GM19193 (cell line): ENCODE measurements around the gene ATP1A3.

ENCODE experiments used
- POLR2A ChIP-seq: IDR thresholded peaks from 4 replicates; pipeline ENCODE4 v1.6.1; 2011; ENCODE audit not compliant: insufficient read depth, insufficient read length; ENCODE audit errors: extremely low read depth

Gene ATP1A3

DNA sequence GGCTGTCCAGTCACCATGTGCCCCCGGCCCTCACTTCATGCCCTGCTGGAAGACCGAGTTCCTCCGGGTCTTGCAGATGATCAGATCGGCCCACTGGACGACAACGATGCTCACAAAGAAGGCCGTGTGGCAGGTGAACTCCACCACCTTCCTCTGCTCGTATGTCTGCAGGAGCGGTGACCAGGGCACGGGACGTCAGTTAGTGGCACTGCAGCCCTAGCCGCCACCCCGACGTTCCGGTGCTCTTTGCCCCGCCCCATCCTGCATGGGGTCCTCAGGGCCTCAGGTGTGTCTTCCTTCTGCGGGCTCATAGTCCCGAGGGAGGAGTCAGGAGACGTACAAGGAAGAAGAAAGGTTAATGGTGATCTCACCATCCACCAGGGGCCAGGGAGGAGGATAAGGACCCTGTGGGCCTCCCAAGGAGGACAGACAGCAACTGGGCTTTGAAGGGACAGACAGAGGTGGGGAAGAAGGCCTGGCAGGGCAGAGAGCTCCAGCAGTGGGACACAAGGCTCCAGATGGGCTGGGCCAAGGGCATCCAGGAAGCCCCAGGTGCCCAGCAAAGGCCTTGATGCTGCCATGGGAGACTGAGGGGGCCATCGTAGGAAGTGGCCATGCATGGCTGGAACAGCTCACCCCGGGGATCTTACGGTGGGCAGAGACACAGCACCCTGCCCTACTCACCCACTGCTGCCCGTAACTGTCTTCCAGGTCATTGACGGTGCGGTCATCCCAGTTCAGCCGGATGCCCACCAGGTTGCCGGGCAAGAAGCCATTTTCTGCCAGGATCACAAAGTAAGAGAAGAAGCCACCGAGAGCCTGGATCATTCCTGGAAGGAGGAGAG, 25.1 kb downstream of the ATP1A3 start:
- TF ChIP-seq POLR2A: no peak

- TF ChIP-seq POLR2A: no peak
Observed at GRCh38 chr19:41967054-41967783, 26.8 kb downstream of the ATP1A3 start.

DNA sequence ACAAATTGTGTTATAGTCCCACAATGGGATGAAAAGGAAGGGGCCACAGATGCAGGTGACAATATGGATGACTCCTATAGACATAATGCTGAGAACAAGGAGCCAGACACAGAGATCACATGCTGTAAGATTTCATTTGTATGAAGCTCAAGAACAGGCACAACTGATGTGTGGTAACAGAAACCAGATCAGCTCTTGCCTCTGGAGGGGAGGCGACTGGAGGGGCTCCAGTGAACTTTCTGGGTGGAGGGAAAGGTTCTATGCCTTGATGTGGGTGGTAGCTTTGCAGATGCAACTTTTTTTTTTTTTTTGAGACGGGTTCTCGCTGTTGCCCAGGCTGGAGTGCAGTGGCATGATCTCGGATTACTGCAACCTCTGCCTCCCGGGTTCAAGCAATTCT, 28.9 kb downstream of the ATP1A3 start:
- TF ChIP-seq POLR2A: no peak

DNA sequence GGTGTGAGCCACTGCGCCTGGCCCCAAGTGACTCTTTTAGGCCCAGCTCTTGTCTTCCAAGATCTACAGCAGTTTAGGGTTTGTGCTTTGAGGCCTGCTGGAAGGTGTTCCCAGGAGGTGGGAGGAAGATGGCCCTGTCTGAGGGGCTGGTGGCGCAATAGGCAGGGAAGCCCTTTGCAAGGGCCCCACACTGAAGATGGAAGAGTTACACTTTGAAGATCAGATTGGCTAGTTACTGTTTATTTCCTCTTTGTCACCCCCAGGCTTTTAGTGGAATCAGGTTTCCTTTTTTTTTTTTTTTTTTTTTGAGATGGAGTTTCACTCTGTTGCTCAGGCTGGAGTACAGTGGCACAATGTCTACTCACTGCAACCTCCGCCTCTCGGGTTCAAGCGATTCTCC, 33.1 kb downstream of the ATP1A3 start:
- TF ChIP-seq POLR2A: no peak

DNA sequence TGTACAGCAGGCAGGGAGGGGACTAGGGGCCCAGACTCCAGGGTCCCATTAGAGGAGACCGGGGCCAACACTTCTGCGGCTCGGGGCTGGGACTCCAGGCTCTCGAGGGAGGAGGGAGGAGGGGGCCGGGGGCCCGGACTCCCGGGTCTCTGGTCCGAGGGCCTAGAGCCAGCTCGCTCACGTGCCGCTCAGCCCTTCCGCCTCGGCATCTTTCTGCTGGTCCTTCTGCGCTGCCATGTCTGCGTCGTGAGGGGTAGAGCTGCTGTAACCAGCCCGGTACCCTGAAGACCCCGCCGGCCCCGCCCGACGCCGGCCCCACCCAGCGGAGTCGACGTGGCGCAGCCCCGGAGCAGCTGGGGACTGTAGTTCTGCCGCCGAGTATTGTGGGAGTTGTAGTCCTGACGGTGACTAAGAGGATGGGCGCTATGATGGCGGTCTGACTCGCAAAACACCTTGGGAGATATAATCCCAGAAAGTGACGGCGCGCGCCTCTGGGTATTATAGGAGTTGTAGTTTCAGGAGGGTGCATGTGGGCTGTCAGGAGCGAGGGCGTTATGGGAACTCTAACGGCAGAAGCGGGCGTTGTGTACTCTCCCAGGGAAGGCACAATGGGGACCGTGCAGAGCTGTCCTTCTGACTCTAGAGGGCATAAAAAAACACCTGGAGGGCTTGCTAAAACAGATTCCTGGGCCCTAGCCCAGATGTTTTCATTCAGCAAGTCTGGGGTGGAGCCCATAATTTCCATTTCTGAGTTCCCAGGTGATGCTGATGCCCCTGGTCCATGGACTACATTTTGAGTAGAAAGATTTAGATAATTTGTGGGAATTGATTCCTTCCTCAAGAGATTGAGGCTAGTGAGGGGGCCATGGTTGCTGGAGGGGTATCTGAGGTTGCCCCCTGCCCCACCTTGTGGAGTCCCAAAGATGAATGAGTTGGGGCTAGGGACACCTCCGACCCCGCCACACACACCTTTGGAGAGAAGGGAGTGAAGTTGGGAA, 34.7 kb downstream of the ATP1A3 start, which contains the start of gene RABAC1:
TSS of gene RABAC1 (minus strand) at position 266 of the 998 bp plus-strand sequence. CDS start at position 237, 29 bp downstream.
- TF ChIP-seq POLR2A: peak; percentile 44

DNA sequence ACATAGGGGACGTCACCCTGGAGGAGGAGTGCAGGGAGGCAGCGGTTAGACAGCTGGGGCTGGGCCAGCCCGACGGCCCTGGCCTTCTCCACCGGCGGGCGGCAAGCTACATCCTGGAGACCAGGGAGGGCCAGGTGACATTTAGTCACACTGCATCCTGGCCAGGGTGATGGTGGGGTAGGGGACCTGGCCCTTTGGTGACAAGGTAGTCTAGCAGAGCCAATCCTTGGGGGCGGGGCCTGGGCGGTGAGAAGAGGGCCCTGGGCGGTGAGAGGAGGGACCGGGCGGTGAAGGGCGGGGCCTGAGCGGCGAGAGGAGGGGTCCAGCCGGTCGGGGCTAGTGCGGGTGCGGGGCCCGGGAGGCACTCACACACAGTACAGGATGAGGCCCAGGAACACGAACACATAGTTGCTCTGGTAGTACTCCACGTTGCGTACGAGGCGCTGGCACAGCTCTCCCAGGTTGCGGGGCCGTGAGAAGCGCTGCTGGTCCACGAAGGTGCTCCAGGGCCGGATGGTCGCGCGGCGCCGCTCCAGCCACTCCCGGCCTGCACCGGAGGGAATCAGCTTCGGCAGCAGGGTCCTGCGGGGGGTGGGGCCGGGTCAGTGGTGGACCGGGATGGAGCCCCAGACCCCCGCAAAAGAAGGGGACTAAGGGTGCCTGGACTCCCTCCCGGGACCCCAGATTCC, 35.5 kb downstream of the ATP1A3 start:
- TF ChIP-seq POLR2A: no peak

GRCh38 chr19:41957838-41958366, 36.1 kb downstream of the ATP1A3 start:
- TF ChIP-seq POLR2A: no peak

GRCh38 chr19:41957161-41957837, 36.7 kb downstream of the ATP1A3 start:
- TF ChIP-seq POLR2A: no peak

DNA sequence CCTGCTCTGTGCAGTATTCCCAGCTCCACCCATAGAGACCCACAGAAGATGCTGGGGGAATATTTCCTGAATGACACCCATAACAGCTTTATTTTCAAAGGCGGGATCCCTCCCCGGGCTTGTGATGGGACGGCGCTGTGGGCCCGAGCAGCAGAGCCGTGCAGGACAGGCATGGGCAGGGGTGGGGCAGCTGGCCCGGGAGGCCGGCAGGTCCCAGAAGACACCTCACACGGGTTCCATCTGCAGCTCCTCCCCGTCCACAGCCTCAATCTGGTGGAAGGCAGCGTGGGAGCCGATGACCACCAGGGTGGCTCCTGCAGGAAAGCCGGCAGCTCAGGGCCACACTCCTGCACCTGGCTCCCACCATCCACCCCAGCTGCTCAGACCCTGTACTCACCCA, 37.4 kb downstream of the ATP1A3 start:
- TF ChIP-seq POLR2A: no peak

GRCh38 chr19:41955521-41955920, 38.5 kb downstream of the ATP1A3 start:
- no peak for TF ChIP-seq POLR2A

- no peak for TF ChIP-seq POLR2A
Observed at GRCh38 chr19:41951686-41952172, 42.3 kb downstream of the ATP1A3 start.

DNA sequence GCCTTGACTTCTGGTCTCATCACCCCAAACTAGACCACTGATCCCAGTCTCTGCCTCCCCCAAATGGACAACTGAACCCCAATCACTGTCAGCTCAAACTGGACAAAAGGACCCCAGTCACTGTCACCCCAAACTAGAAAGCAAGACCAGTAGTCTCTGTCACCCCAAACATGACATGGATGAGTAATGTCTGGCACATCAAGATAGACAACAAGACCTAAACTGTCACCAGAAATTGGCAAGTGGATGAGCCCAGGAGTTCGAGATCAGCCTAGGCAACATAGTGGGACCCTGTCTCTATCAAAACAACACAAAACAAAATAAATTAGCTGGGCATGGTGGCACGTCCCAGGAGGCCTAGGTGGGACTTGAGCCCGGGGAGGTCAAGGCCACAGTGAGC, 46.9 kb downstream of the ATP1A3 start:
- TF ChIP-seq POLR2A: no peak

DNA sequence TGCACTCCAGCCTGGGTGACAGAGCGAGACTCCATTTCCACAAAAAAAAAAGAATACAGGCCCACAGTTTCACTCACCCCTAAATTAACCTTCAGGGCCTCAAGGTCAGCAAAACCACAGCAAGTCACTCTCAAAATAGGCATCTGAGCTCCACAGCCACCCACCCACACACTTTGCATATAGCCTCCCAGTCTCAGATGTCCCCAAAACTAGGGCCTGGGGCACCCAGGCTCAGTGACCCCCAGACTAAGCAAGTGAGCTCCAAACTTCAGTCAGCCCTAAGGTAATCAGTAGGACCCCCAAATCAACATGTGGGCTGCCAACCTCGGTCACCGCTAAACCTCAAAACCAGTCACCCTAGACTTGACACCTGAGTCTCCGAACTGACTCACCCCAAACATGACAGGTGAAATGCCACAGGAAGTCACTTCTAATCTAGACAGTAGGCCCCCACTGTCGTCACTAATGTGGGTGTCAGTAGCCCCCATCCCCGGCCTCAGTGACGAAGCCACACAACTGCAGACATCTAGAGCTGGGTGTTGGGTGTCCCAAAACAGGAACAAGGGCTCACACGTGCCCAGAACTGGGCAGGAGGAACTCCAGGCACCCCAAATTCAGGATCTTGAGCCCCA, 48.8 kb downstream of the ATP1A3 start:
- peak; percentile 30 for TF ChIP-seq POLR2A
